Measurements from ENCODE around the gene CSMD2.

CSMD2 gene

DNA sequence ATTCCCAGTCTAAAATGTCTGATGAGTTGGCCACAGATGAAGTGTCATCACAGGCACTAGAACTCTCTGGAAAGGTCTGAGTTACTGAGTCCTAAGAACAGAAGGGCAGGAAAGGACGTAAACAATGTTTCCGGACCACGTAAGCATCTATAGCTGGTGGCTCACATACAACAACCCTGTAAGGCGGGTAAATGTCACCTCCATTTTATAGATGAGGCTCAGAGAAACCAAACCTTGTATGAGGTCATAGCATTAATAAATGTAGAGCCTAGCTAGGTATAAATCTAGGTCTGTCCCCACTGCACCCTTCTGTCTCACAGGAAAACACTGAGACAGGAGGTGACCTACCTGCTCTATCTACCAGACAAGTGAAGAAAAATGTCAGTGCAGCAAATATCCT, 86.6 kb downstream of the CSMD2 start:
- TF ChIP-seq, protein P1, sequence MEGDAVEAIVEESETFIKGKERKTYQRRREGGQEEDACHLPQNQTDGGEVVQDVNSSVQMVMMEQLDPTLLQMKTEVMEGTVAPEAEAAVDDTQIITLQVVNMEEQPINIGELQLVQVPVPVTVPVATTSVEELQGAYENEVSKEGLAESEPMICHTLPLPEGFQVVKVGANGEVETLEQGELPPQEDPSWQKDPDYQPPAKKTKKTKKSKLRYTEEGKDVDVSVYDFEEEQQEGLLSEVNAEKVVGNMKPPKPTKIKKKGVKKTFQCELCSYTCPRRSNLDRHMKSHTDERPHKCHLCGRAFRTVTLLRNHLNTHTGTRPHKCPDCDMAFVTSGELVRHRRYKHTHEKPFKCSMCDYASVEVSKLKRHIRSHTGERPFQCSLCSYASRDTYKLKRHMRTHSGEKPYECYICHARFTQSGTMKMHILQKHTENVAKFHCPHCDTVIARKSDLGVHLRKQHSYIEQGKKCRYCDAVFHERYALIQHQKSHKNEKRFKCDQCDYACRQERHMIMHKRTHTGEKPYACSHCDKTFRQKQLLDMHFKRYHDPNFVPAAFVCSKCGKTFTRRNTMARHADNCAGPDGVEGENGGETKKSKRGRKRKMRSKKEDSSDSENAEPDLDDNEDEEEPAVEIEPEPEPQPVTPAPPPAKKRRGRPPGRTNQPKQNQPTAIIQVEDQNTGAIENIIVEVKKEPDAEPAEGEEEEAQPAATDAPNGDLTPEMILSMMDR (conservative IDR thresholded peaks at IDR 0.05) = no peak
- H3K27ac ChIP-seq = no peak overlapping the region

DNA sequence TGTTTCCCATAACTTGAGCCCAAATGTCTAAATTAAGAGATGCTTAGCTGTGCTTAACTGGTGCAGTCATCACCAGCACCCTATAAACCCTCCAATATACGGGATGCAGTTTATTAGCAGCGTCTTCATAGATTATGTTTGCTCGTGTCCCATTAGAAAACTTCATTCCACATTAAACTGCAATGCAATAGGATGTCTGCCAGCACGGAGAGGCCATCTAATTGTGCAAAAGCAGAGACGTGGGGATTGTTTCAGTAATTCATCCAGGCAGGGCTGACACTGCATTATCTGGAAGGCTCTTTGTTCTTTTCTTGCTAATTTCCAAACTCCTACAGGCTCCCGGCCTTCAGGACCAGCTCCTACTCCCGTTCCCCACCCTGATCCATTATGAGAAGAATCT, 89.5 kb downstream of the CSMD2 start:
- no peak overlapping the region for H3K27ac ChIP-seq
- TF ChIP-seq, protein P1 (conservative IDR thresholded peaks at IDR 0.05) = no peak

DNA sequence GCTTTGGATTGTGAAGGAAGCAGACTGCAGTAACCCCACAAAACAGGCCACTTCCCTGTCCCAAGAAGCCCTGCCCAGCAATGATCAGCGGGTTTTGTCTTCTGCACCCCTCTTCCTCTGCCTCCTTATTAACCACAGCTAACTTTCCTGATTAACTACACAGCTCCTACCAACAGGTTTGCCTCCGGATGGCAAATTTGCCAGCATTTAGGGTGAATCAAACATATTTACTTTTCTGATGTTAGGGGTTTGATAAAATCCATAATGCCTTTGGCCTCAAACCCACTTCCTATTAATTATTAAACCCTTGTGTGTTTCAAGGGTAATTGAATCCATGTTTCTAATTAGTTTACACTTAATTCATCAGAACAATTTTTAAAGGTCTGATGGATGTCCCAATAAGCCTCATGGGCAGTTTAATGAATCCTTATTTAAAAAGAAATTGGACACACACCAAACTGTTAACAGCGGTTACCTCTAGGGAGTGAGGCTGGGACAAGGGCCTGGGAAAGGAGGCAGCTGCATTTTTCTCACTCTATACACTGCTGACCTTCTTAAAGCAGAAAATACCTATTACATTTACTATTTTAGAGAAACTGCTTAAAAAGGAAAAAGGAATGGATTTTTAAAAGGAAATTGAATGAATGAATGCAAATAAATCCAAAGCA, 91.9 kb downstream of the CSMD2 start:
- TF ChIP-seq, protein P1 (conservative IDR thresholded peaks at IDR 0.05) = no peak
- no peak overlapping the region for H3K27ac ChIP-seq

DNA sequence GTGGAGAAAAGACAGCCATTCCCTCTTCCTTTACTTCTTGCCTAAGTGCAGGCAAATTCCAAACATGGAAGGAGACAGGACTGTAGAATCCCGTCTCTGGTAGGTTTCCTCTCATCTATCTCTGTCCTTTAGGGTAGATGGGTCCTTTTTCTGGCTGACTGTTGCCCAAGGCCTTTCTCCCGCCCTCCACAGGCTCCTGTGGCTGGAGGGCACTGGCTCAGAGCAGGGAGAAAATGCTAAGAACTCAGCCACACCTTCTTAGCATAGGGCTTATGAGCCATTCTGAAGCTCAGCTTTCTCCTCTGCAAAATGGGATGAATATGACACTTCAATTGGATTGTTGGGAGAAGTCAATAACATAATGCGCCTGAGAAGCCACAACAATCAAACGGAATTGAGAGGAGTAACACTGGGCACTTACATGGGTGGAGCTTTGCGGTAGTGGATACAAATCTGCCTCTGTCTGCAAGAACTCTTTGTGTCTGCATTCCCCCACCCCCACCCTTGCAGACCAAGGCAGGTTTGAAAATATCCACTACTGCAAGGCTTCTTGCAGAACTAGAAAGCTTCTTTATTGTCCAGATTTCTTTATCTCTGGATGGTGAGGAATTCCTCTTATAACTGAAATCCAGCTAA, 94.7 kb downstream of the CSMD2 start:
- TF ChIP-seq, protein P1 (conservative IDR thresholded peaks at IDR 0.05) = no peak

DNA sequence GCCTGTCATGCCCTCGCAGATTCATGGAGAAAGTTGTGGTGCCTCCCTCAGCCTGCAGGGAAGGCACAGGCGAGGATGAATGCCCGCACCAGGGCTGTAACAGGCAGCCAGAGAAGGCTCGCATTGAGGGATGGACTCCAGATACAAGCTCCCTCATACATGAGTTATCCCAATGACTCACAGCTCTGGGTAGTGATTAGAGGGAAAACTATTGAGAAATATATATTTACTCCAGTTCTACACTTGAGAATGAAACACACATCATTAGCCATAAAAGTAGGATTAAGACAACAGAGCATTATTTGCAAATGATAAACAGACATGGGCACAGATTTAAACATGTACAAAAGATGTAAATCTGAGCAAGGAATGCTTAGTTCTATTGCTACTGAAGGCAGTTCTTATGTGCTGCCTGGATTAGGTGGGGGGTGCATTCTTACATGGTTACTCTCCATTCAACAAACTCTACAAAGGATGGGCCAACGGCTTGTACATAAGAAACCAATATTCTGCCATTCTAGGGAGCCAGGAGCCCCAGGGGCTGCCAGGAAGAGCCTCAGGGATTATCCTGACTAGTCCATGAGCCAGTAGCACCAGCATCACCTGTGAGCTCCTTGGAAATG, 97.9 kb downstream of the CSMD2 start:
- TF ChIP-seq, protein P1 (conservative IDR thresholded peaks at IDR 0.05) = no peak
- H3K27ac ChIP-seq = no peak overlapping the region

More for the DNA sequence above, 94.7 kb downstream of the CSMD2 start:
- no peak overlapping the region for H3K27ac ChIP-seq

DNA sequence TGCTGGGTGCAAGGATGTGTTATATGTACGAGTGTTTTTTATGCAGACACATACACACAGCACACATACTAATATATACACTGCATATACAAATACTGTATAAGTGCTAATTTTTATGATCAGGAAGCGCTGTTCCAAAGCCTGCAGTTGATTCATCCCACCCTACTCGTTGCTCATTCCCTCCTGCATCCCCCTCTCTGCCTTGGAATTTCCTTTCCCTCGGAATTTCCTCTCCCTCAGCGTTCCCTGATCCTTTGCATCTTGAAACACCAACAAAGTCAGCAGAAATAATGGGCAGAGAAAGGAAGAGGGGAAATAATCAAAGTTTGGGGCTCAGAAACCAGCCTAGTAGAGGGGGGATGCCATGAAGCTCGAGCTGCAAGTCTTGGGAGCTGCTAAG, 98.9 kb downstream of the CSMD2 start:
- TF ChIP-seq, protein P1 (conservative IDR thresholded peaks at IDR 0.05) = no peak
- no peak overlapping the region for H3K27ac ChIP-seq

DNA sequence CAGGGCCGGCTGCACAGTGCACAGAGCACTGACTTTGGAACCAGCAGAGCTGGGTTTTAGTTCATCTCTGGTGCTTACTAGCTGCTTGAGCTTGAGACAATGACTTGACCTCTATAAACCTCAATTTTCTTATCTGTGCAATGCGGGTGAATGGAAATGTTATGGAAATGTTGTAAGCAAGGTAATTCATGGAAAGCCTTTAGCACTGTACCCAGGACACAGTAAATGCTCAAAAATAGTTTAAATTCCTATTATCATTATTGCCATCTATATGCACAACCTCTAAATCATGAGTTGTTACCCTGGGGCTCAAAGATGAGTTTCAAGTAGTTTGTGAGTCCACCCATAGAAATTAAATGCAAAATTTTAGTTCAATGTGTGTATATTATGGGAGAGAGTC, 99.5 kb downstream of the CSMD2 start:
- TF ChIP-seq, protein P1 (conservative IDR thresholded peaks at IDR 0.05) = no peak
- H3K27ac ChIP-seq = no peak overlapping the region

Data from VCaP (cell line).